DOHH2 (cell line): ENCODE data around the gene PLXNA2.

Experiments
- H3F3A ChIP-seq: fragments of 200-600 bp; sonication (generic), shearing (Covaris generic); 2 replicates; pipeline ENCODE4 v1.6.0; 2016; ENCODE audit warnings: antibody characterized with exemption, mild to moderate bottlenecking; ENCODE audit not compliant: control insufficient read depth, insufficient read depth
- H3K27ac ChIP-seq: fragments of 200-600 bp; sonication (generic); 2 replicates; pipeline ENCODE4 v1.5.1; 2014; ENCODE audit warnings: low read depth, mild to moderate bottlenecking, low read length, moderate library complexity
- H3K27me3 ChIP-seq: fragments of 200-600 bp; sonication (generic); 2 replicates; pipeline ENCODE4 v1.6.1; 2014; ENCODE audit warnings: mild to moderate bottlenecking, low read length, mixed read lengths; ENCODE audit not compliant: control insufficient read depth
- H3K36me3 ChIP-seq: fragments of 200-600 bp; sonication (generic); 2 replicates; pipeline ENCODE4 v1.6.1; 2014; ENCODE audit warnings: mild to moderate bottlenecking, low read length, moderate library complexity, mixed read lengths; ENCODE audit not compliant: control insufficient read depth
- H3K4me1 ChIP-seq: fragments of 200-600 bp; sonication (generic); 2 replicates; pipeline ENCODE4 v1.6.1; 2014; ENCODE audit warnings: mild to moderate bottlenecking, low read length, mixed read lengths; ENCODE audit not compliant: control insufficient read depth
- H3K4me2 ChIP-seq: fragments of 200-600 bp; sonication (generic); 2 replicates; pipeline ENCODE4 v1.6.0; 2014; ENCODE audit warnings: mild to moderate bottlenecking, low read length, moderate library complexity
- H3K4me3 ChIP-seq: fragments of 200-600 bp; sonication (generic); 2 replicates; pipeline ENCODE4 v1.5.1; 2014; ENCODE audit warnings: mild to moderate bottlenecking, low read length, mixed read lengths
- H3K79me2 ChIP-seq: fragments of 200-600 bp; sonication (generic); 2 replicates; pipeline ENCODE4 v1.6.1; 2014; ENCODE audit warnings: mild to moderate bottlenecking, low read length, mixed read lengths; ENCODE audit not compliant: control insufficient read depth
- H3K9me2 ChIP-seq: fragments of 200-600 bp; sonication (generic); replicated peaks from 2 replicates; pipeline ENCODE4 v1.6.1; 2014; ENCODE audit warnings: mild to moderate bottlenecking, low read length, mixed read lengths; ENCODE audit not compliant: control insufficient read depth
- H3K9me3 ChIP-seq: fragments of 200-600 bp; sonication (generic); 2 replicates; pipeline ENCODE4 v1.6.1; 2014; ENCODE audit warnings: antibody characterized with exemption, low read length, mixed read lengths; ENCODE audit not compliant: control insufficient read depth, insufficient read depth
- H4K20me1 ChIP-seq: fragments of 200-600 bp; sonication (generic); 2 replicates; pipeline ENCODE4 v1.6.0; 2014; ENCODE audit warnings: low read depth, mild to moderate bottlenecking, antibody characterized with exemption, low read length, moderate library complexity; ENCODE audit not compliant: control insufficient read depth, insufficient read depth
- CTCF ChIP-seq: fragments of 200-600 bp; sonication (generic); IDR thresholded peaks from one replicate; pipeline ENCODE4 v1.5.1; 2014; ENCODE audit warnings: antibody characterized with exemption, mild to moderate bottlenecking, low read depth, low read length; ENCODE audit not compliant: poor library complexity, severe bottlenecking
- EZH2phosphoT487 ChIP-seq: fragments of 200-600 bp; sonication (generic); IDR thresholded peaks from 2 replicates; pipeline ENCODE4 v1.6.1; 2017; ENCODE audit warnings: borderline replicate concordance, mild to moderate bottlenecking, antibody characterized with exemption, low read length, moderate library complexity, mixed read lengths

PLXNA2 gene

GRCh38 chr1:208221291-208221622, 22.9 kb downstream of the PLXNA2 start:
- Histone ChIP-seq H3K4me2 (no peak overlapping the region), H3K4me3 (no peak overlapping the region), H3K79me2 (no peaks in the 10 kb centered on the region), H3K9me2 (no peaks in the 10 kb centered on the region), H3K9me3 (no peaks in the 10 kb centered on the region), H3K4me1 (no peaks in the 10 kb centered on the region), H4K20me1 (no peaks in the 10 kb centered on the region), H3K27me3 (peaks cover 3% of the 10 kb centered on the region; the same call in 1 of the 2 replicates), H3K27ac (no peak overlapping the region), H3K36me3 (no peaks in the 10 kb centered on the region), H3F3A (no peaks in the 10 kb centered on the region)
- no peak for TF ChIP-seq CTCF
- no peak for TF ChIP-seq EZH2phosphoT487

GRCh38 chr1:208219659-208220282, 24.4 kb downstream of the PLXNA2 start:
- Histone ChIP-seq H3K4me2 (no peak overlapping the region), H3K36me3 (no peaks in the 10 kb centered on the region), H3K27ac (no peak overlapping the region)

GRCh38 chr1:208219098-208219658, 25.0 kb downstream of the PLXNA2 start:
- Histone ChIP-seq H4K20me1 (no peaks in the 10 kb centered on the region), H3K9me3 (no peaks in the 10 kb centered on the region), H3K4me3 (no peak overlapping the region), H3K4me2 (no peak overlapping the region), H3K36me3 (no peaks in the 10 kb centered on the region), H3K9me2 (no peaks in the 10 kb centered on the region), H3K4me1 (no peaks in the 10 kb centered on the region), H3K27me3 (peaks cover 3% of the 10 kb centered on the region; the same call in 1 of the 2 replicates), H3K79me2 (no peaks in the 10 kb centered on the region), H3F3A (no peaks in the 10 kb centered on the region), H3K27ac (no peak overlapping the region)
- no peak for TF ChIP-seq CTCF
- TF ChIP-seq EZH2phosphoT487 = no peak

More at GRCh38 chr1:208219659-208220282, 24.4 kb downstream of the PLXNA2 start:
- no peaks in the 10 kb centered on the region for H3K9me3 ChIP-seq
- no peak overlapping the region for H3K4me3 ChIP-seq
- H3K27me3 ChIP-seq = peaks cover 3% of the 10 kb centered on the region; the same call in 1 of the 2 replicates
- H4K20me1 ChIP-seq = no peaks in the 10 kb centered on the region
- no peaks in the 10 kb centered on the region for H3K9me2 ChIP-seq
- no peaks in the 10 kb centered on the region for H3F3A ChIP-seq
- H3K4me1 ChIP-seq = no peaks in the 10 kb centered on the region
- no peaks in the 10 kb centered on the region for H3K79me2 ChIP-seq
- TF ChIP-seq CTCF = no peak
- TF ChIP-seq EZH2phosphoT487 = no peak
